ENCODE data around the gene MNAT1.
"Not testable (repeated sequence)": the region's sequence is repeated elsewhere in the genome, so short reads cannot be mapped to it uniquely, and the experiment has no call there.

MNAT1 gene

DNA sequence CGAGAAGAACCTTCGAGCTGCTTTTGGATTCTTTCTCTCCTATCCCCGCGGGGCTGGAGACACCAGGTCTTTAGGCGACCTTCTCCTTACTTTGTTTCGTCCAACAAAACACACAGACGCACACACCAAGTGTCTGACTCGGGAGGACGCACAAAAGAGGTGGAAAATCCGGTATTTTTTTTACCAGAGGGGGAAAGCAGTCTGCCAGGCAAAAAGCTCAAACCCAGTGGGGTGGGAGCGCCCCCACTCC lies 12.5 kb upstream of the MNAT1 start:
- ChIA-PET CTCF (interaction anchor here (0.6 to 1.8 kb wide), 5 partner anchors 25 to 372 kb away, joined by 3 to 8 read pairs (median 4); partner anchors contain the start of genes SIX1, SLC38A6 and TRMT5), POLR2A (ENCODE audit: low non-redundant PET) (no interaction called here)
- peak overlapping the region; percentile 85 for H3K27ac ChIP-seq
- peak; percentile 3 for DNase-seq (ENCODE audit: low spot score)
- TF ChIP-seq, protein P1, sequence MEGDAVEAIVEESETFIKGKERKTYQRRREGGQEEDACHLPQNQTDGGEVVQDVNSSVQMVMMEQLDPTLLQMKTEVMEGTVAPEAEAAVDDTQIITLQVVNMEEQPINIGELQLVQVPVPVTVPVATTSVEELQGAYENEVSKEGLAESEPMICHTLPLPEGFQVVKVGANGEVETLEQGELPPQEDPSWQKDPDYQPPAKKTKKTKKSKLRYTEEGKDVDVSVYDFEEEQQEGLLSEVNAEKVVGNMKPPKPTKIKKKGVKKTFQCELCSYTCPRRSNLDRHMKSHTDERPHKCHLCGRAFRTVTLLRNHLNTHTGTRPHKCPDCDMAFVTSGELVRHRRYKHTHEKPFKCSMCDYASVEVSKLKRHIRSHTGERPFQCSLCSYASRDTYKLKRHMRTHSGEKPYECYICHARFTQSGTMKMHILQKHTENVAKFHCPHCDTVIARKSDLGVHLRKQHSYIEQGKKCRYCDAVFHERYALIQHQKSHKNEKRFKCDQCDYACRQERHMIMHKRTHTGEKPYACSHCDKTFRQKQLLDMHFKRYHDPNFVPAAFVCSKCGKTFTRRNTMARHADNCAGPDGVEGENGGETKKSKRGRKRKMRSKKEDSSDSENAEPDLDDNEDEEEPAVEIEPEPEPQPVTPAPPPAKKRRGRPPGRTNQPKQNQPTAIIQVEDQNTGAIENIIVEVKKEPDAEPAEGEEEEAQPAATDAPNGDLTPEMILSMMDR (conservative IDR thresholded peaks at IDR 0.05; ENCODE audit: low read depth), result no peak

DNA sequence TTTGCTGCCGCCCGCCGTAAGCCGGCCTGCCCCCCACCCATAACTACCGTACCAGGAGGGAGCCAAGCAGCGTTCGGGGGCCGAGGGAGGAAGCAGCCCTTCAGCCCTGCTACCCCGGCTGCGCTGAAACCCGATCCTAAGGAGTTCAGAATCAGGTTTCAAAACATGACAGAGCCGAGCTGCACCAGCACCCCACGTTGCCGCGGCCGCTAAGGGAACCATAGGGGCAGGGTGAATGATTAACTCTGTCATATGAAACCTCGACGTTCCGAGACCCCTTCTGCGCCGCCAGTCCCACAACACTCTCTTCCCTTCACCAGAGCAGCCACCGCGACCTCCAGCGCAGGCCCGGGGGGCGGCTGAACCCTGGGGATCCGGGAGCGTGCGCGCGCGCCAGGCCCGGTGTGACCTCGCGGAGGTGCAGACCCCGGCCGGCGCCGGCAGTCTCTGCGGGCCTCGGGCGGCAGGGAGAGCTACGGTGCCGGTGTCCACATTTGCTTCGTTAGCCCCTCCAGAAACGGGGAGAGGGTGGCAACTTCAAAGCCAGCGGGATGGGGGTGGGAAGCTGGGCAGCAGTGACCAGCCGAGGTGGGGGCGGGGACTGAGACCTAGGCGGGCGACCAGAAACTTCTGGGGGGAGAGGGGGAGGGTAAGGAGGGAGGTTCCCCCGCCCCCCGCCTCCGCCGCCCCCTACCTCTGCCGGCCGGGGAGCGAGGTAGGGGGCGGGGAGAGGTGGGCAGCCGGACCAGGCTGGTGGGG lies 12.0 kb upstream of the MNAT1 start:
- TF ChIP-seq, protein P1 (conservative IDR thresholded peaks at IDR 0.05; ENCODE audit: low read depth), result no peak
- POLR2A ChIA-PET (ENCODE audit: low non-redundant PET), result interaction anchor here (0.5 to 0.6 kb wide), 2 partner anchors 11 to 219 kb away, joined by 4 to 5 read pairs; no protein-coding TSS in a partner anchor
- peak; percentile 61 for DNase-seq (ENCODE audit: low spot score)
- peak overlapping the region; percentile 85 for H3K27ac ChIP-seq
- CTCF ChIA-PET, result interaction anchor here (0.6 to 1.8 kb wide), 7 partner anchors 25 to 373 kb away, joined by 3 to 8 read pairs (median 4); partner anchors contain the start of genes SIX1, SLC38A6 and TRMT5

DNA sequence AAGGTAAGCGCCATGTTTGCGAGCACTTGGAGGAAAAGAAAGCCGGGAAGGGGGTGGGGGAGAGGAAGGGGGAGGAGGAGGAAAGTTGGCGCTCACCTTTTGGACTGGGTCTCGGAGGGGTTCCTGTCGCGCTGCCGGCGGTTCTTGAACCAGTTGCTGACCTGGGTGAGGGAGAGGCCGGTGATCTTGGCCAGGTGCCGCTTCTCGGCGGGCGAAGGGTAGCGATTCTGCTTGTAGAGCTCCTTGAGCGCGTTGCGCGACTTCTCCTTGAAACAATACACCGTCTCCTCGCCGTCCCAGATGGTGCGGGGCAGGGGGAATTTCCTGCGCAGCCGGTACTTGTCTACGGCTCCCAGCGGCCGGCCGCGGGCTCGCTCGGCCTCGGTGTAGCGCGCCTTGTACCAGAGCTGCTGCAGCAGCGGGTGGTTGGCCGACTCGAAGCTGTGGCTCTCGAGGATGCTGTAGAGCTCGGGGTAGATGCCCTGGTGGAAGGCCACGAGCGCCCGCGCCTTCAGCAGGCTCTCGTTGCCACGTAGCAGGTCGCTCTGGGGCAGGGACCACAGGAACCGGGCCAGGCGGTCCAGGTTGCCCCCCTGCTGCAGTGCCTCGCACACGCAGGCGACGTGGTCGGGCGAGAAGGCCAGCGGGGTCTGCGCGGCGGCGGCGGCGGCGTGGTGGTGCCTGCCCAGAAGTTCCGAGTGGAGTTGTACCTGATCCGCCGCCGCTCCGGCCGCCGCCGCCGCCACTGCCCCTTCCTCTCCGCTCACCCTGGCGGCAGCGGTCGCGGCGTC lies 11.2 kb upstream of the MNAT1 start:
- TF ChIP-seq, protein P1 (conservative IDR thresholded peaks at IDR 0.05; ENCODE audit: low read depth), result no peak
- H3K27ac ChIP-seq, result peak overlapping the region; percentile 85
- peak; percentile 27 for DNase-seq (ENCODE audit: low spot score)
- CTCF ChIA-PET, result interaction anchor here (0.9 to 1.8 kb wide), 3 partner anchors 9 to 303 kb away, joined by 3 to 5 read pairs (median 3); partner anchors contain the start of gene SIX1
- POLR2A ChIA-PET (ENCODE audit: low non-redundant PET), result interaction anchor here (0.6 kb wide), 1 partner anchor 10 kb away, joined by 4 read pairs; no protein-coding TSS in a partner anchor

DNA sequence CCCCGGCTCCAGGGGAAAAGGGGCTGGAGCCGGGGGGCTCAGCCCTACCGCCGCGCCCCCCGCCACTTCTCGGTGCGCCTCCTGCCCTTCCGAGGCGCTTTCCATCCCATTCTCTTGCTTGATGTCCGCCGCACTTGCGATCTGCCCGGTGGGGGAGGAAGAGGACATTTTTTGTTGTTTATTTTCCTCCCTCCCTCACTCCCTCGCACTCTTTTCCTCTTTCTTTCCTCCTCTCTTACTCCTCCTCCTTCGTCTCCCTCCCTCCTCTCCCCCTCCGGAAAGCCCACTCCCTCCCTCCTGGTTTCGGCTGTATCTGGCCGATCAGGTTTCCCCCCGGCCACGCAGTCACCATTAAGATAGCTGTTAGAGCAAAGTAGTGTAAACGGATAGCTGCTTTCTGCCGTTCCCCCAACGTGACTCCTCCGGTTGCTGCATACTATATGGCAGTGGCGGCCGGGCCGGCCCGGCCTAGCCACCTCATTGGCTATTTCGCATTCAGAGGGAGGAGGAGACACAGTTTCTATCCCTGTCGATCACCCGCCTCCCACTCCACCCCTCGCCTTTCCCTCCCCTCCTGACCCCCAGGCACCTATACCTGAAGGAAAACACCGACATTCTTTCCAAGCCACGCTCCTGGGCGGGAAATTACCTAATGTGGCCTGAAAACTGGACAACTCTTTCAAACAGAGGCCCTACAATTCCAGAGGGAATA lies 10.5 kb upstream of the MNAT1 start, which contains the start of gene SIX4:
Gene SIX4 (minus strand): TSS at position 445 of the 712 bp plus-strand sequence. CDS start 277 bp downstream, at position 168.
- peak; percentile 92 for DNase-seq (ENCODE audit: low spot score)
- TF ChIP-seq, protein P1 (conservative IDR thresholded peaks at IDR 0.05; ENCODE audit: low read depth), result no peak
- ChIA-PET CTCF (interaction anchor here (1.3 kb wide), 1 partner anchor 8 kb away, joined by 3 read pairs; no protein-coding TSS in a partner anchor), POLR2A (ENCODE audit: low non-redundant PET) (interaction anchor here (0.6 kb wide), 1 partner anchor 84 kb away, joined by 3 read pairs; no protein-coding TSS in a partner anchor)
- H3K27ac ChIP-seq, result peak within 1 kb of the TSS; percentile 85

DNA sequence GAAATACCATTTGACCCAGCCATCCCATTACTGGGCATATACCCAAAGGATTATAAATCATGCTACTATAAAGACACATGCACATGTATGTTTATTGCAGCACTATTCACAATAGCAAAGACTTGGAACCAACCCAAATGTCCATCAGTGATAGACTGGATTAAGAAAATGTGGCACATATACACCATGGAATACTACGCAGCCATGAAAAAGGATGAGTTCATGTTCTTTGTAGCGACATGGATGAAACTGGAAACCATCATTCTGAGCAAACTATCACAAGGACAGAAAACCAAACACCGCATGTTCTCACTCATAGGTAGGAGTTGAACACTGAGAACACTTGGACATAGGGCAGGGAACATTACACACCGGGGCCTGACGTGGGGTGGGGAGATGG lies 3.3 kb upstream of the MNAT1 start:
- POLR2A ChIA-PET (ENCODE audit: low non-redundant PET); H3K27ac ChIP-seq; DNase-seq (ENCODE audit: low spot score); CTCF ChIA-PET: not testable (repeated sequence)

DNA sequence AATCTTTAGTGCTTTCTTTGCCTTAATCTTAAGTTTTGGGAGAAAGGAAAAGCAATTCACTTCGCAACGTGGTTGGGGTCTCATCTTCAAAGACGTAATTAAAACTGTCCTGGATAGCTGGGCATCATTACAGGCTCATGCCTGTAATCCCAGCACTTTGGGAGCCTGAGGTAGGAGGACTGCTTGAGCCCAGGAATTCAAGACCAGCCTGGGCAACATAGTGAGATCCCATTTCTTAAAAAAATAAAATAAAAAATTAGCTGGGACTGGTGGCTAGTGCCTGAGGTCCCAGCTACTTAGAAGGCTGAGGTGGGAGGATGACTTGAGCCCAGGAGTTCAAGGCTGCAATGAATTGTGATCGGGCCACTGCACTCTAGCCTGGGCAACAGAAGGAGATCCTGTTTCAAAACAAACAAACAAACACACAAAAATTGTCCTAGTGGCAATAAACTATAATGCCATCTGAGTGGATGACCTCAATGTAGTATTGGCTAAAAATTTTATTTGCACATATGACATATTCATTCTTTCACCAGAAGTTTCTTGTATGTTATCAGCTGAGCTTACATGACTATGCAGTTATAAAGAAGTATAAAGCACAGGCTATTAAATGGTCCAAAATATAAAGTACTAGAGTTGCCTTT lies 1.6 kb upstream of the MNAT1 start:
- no peak overlapping the region for H3K27ac ChIP-seq
- ChIA-PET CTCF (interaction anchor here (0.5 to 1.0 kb wide), 2 partner anchors 9 to 77 kb away, joined by 3 to 5 read pairs; partner anchors contain the start of gene SIX4), POLR2A (ENCODE audit: low non-redundant PET) (interaction anchor here (0.9 kb wide), 1 partner anchor 10 kb away, joined by 4 read pairs; no protein-coding TSS in a partner anchor)
- DNase-seq (ENCODE audit: low spot score), result no peak
- TF ChIP-seq, protein P1 (conservative IDR thresholded peaks at IDR 0.05; ENCODE audit: low read depth), result no peak

Measured in RWPE1 (cell line).